Measurements from ENCODE around the gene SORCS2.

SORCS2 gene

DNA sequence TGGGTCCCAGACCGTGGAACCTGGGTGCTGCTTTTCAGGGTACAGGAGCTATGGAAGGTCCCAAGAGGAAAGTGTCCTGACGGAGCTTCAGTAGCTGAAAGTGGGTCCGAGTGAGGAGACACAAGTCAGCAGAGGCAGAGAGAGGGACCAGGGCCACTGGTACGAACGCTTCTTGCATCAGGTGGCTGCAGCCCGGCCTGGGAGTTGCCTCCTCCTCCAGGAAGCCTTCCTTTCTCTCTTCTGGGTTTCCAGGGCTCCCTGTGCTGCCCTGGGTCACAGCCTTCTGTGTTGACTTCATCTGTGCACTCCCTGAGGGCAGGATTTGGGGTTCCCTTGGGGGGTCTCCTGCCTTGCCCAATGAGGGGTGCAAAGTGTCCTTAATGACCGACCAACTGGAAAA lies 94.5 kb downstream of the SORCS2 start:
- DNase-seq (ENCODE audit: low spot score) = no peak
- TF ChIP-seq, protein P1, sequence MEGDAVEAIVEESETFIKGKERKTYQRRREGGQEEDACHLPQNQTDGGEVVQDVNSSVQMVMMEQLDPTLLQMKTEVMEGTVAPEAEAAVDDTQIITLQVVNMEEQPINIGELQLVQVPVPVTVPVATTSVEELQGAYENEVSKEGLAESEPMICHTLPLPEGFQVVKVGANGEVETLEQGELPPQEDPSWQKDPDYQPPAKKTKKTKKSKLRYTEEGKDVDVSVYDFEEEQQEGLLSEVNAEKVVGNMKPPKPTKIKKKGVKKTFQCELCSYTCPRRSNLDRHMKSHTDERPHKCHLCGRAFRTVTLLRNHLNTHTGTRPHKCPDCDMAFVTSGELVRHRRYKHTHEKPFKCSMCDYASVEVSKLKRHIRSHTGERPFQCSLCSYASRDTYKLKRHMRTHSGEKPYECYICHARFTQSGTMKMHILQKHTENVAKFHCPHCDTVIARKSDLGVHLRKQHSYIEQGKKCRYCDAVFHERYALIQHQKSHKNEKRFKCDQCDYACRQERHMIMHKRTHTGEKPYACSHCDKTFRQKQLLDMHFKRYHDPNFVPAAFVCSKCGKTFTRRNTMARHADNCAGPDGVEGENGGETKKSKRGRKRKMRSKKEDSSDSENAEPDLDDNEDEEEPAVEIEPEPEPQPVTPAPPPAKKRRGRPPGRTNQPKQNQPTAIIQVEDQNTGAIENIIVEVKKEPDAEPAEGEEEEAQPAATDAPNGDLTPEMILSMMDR (IDR thresholded peaks at IDR 0.05; ENCODE audit: extremely low read depth, missing control alignments) = no peak

DNA sequence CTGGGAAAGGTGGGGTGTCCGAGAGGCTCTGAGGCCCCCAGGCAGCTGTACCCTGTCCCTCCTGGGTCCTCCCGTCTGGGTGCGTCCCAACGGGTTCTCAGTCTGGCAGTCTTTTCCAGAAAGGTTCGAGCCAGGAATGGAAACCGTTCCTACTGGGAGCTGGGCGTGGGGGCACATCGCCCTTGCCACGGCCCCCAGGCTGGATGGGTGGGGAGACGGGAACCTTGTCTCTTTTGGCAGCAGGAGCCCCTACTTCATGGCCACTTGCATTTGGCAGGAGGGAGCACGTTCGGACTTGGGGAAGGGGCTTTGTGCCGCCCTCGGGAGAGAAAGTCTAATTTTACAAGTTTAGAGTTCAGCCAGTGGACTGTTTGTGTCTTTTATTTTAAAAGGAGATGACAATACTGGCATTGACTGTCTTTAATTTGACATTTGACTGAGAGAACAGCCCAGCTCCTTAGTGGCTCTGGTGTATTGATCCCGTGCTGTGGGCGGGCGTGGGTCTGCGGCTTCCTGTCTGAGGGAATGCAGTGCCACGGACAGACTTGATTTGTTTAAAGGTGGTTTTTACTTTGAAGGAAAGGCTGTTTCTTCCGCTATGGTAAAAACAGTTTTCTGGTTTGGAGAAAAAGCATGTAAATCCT lies 95.1 kb downstream of the SORCS2 start:
- no peak for DNase-seq (ENCODE audit: low spot score)
- TF ChIP-seq, protein P1 (IDR thresholded peaks at IDR 0.05; ENCODE audit: extremely low read depth, missing control alignments) = no peak

DNA sequence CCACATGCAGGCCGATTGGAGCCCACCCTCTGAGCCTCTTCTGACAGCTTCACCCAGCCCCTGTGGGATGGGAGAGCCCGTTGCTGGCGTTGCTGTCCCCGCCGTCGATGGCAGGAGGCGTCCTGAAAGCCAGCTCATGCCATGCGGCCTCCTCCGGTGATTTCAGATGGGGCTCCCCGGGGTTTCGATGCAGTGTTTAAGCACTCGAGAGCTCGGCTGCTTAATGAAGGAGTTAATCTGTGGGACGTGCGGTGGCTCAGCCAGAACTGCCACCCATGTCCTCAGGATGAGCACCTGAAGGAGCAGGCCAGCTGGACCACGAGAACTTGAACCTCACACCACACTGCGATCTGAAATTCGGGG lies 95.6 kb downstream of the SORCS2 start:
- no peak for DNase-seq (ENCODE audit: low spot score)

DNA sequence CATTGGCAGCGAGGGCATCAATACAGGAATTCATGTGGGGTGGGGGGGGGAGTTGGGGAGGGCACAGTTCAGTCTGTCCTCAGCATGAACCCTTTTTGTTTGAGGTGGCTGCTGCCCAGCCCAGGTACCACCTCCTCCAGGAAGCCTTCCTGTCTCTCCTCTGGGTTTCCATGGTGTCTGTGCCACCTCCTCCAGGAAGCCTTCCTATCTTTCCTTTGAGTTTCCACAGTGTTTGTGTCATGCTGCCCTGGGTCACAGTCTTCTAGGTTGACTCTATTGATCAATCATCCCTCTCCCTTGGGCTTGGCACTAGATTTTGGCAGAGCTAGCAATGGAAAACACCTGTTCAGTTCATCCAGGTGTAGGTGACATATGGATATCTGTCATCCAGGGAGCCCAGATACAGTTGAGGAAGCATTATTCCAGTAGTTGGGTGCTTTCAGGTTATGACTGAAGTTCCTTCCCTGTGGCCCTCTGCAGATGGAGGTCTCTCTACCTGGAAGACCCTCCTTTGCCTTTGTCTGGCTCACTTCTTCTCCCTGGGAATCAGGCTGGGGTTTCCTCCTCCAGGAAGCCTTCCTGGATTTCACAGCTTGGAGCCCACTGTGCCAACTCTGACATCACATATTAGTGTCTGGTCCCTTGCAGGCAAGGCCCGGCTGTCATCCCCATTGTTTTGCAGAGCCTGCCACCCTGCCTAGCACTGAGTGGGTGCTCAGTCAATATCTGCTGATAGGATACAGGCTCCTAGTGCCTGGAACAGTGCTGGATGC lies 96.6 kb downstream of the SORCS2 start:
- DNase-seq (ENCODE audit: low spot score) = no peak
- TF ChIP-seq, protein P1 (IDR thresholded peaks at IDR 0.05; ENCODE audit: extremely low read depth, missing control alignments) = no peak

More for the DNA sequence above, 95.6 kb downstream of the SORCS2 start:
- TF ChIP-seq, protein P1 (IDR thresholded peaks at IDR 0.05; ENCODE audit: extremely low read depth, missing control alignments) = no peak

DNA sequence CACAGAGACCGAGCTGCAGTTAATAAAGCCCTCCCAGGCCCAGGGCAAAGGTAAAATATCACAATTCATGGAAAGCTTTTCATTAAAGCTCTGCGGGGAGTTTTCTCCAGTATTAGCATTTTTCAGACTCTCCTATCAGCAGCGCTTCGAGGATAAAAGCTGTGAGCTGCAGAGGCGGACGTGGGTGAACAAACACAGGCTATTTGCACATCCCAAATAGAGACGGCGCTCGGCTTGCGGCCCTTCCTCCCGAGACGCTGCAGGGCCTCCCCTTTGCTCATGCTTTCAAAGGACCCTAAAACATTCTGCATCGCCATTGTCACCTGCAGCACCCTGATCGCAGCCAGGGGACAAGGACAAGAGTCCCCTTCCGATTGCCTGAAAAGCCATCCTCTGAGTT lies 97.3 kb downstream of the SORCS2 start:
- TF ChIP-seq, protein P1 (IDR thresholded peaks at IDR 0.05; ENCODE audit: extremely low read depth, missing control alignments) = no peak
- DNase-seq (ENCODE audit: low spot score) = no peak

DNA sequence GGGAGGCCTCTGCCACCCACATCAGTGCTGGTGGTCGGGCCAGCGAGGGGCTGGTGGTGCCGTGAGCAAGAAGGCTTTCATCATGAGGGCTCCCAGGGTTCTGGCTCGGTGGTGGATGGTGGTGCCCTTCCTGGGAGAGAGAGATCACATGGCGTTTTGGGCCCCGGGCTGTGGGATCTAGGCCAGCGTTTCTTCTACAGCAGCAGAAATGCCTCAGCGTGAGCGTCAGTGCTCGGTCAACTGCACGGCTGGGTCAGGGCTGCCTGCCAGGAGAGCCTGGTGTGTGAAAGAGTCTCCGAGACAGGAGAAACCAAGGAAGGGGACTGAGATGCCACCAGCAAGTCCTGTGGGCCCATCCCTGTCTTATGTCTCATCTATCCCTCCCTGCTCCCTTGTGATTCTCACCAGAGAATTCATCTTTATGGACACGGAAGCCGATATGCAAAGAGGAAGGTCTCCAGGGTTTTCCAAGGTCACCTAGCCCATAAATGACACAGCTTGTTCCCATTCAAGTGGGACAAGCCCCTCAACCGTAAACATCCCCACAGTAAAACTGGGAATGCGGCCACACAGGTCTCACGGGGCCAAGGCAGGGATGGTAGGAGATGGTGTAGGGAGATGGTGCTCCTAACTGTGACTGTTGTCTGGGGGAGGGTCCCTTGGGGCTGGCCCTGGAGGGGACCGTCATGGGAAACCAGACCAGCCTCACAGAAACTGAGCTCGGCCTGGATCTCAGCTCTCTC lies 99.2 kb downstream of the SORCS2 start:
- TF ChIP-seq, protein P1 (IDR thresholded peaks at IDR 0.05; ENCODE audit: extremely low read depth, missing control alignments) = no peak
- no peak for DNase-seq (ENCODE audit: low spot score)

DNA sequence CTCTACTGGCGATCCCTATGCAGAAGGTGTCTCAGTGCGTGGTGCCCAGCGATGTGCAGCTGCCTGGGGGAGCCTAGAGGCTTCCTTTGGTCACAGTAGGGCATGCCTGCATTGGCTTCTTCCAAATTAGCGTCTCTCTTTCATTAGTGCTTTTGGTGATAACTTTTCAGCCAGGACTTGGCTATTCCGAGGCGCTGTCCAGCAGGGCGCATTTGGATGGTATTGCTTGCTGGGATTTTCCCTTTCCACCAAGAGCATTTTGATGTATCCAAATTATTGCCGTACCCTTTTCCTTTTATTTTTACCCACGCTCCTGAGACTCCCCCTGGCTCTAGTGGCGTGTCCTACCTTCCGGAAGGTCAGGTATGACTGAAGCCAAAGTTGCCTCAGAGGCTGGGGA lies 101.4 kb downstream of the SORCS2 start:
- TF ChIP-seq, protein P1 (IDR thresholded peaks at IDR 0.05; ENCODE audit: extremely low read depth, missing control alignments) = no peak
- no peak for DNase-seq (ENCODE audit: low spot score)

All from GM20000 (cell line).